Thymus (tissue), 14 donors: ENCODE data around the gene DYNLL1. TPM values are rescaled to one million over a fixed set of nuclear protein-coding genes. Genes with fewer than 3 reads are reported as not detected.
"Not testable (repeated sequence)": the region's sequence is repeated elsewhere in the genome, so short reads cannot be mapped to it uniquely, and the experiment has no call there.

Experiments used
- DNase-seq, 9 donors: peaks; one replicate each; pipeline ENCODE4 v3.0.0-alpha.2; 2013; ENCODE audit warnings: low spot score in 9 of 9, low read depth in 6 of 9, missing footprints in 1 of 9
- H3K27ac ChIP-seq, 2 donors: one replicate each; pipeline ENCODE4 v1.5.1; 2013; ENCODE audit warnings: control low read depth in 1 of 2, low read depth in 1 of 2, low read length in 1 of 2, mild to moderate bottlenecking in 1 of 2, moderate library complexity in 1 of 2
- H3K27me3 ChIP-seq, 2 donors: one replicate each; pipeline ENCODE4 v1.5.1; 2013; ENCODE audit warnings: low read length in 1 of 2; ENCODE audit not compliant: control insufficient read depth in 2 of 2, insufficient read depth in 1 of 2
- H3K36me3 ChIP-seq, 2 donors: one replicate each; pipeline ENCODE4 v1.5.1; 2013; ENCODE audit warnings: low read length in 1 of 2, mild to moderate bottlenecking in 1 of 2, moderate library complexity in 1 of 2; ENCODE audit not compliant: control insufficient read depth in 2 of 2, insufficient read depth in 2 of 2
- H3K4me1 ChIP-seq, 2 donors: one replicate each; pipeline ENCODE4 v1.5.1; 2013; ENCODE audit warnings: low read length in 2 of 2; ENCODE audit not compliant: control insufficient read depth in 2 of 2, insufficient read depth in 2 of 2
- H3K4me3 ChIP-seq, 2 donors: one replicate each; pipeline ENCODE4 v1.5.1; 2013; ENCODE audit warnings: low read length in 2 of 2, control low read depth in 1 of 2, mild to moderate bottlenecking in 1 of 2
- H3K9me3 ChIP-seq, 2 donors: one replicate each; pipeline ENCODE4 v1.5.1; 2013; ENCODE audit warnings: low read length in 1 of 2, mild to moderate bottlenecking in 1 of 2; ENCODE audit not compliant: control insufficient read depth in 2 of 2, insufficient read depth in 1 of 2
- WGBS: extraction: QIAGEN DNeasy Blood & Tissue Kit; methylation state at CpG from one replicate; pipeline ENCODE4 v1.1.7; 2013; 5-methylcytosine and 5-hydroxymethylcytosine counted together
- long read RNA-seq, 10 donors: transcript quantifications; one replicate each; lab custom pipeline, GENCODE V29; 2026
- polyA plus RNA-seq: library from polyadenylated mRNA; stranded (reverse); fragments of 200-250 nt; gene quantifications from one replicate; pipeline ENCODE4 v1.2.3, GENCODE V29; 2013
- total RNA-seq: library from RNA; stranded (reverse); fragments of 120-200 nt; gene quantifications from one replicate; pipeline ENCODE4 v1.2.4, GENCODE V29; 2013
- donor health status: healthy.

DYNLL1 gene
- total RNA-seq: 248 TPM
- polyA plus RNA-seq: 410 TPM
- long read RNA-seq, donor 1, transcript DYNLL1-201 (3 exons, 720 nt): major isoform, 16 of 23 reads
- long read RNA-seq, donor 1, partial matches to known transcripts: 0 of 23 reads
- long read RNA-seq, donor 1, other reads (novel, unspliced or antisense): 0 of 23 reads
- long read RNA-seq, donor 2: 0 reads
- long read RNA-seq, donor 3, transcript DYNLL1-210 (1 exons, 670 nt): minor isoform, 39 of 354 reads
- long read RNA-seq, donor 3, transcript DYNLL1-207 (2 exons, 719 nt): minor isoform, 38 of 354 reads
- long read RNA-seq, donor 3, transcript DYNLL1-202 (3 exons, 697 nt): minor isoform, 28 of 354 reads
- long read RNA-seq, donor 3, transcript DYNLL1-201 (3 exons, 720 nt): major isoform, 239 of 354 reads
- long read RNA-seq, donor 3, partial matches to known transcripts: 0 of 354 reads
- long read RNA-seq, donor 3, other reads (novel, unspliced or antisense): 0 of 354 reads
- long read RNA-seq, donor 4, transcript DYNLL1-201 (3 exons, 720 nt): major isoform, 80 of 121 reads
- long read RNA-seq, donor 4, transcript DYNLL1-207 (2 exons, 719 nt): minor isoform, 10 of 121 reads
- long read RNA-seq, donor 4, transcript DYNLL1-210 (1 exons, 670 nt): minor isoform, 21 of 121 reads
- long read RNA-seq, donor 4, transcript DYNLL1-202 (3 exons, 697 nt): minor isoform, 9 of 121 reads
- long read RNA-seq, donor 4, partial matches to known transcripts: 0 of 121 reads
- long read RNA-seq, donor 4, other reads (novel, unspliced or antisense): 0 of 121 reads
- long read RNA-seq, donor 5, transcript DYNLL1-202 (3 exons, 697 nt): minor isoform, 47 of 463 reads
- long read RNA-seq, donor 5, transcript DYNLL1-210 (1 exons, 670 nt): minor isoform, 54 of 463 reads
- long read RNA-seq, donor 5, transcript DYNLL1-207 (2 exons, 719 nt): minor isoform, 27 of 463 reads
- long read RNA-seq, donor 5, transcript DYNLL1-201 (3 exons, 720 nt): major isoform, 330 of 463 reads
- long read RNA-seq, donor 5, partial matches to known transcripts: 0 of 463 reads
- long read RNA-seq, donor 5, other reads (novel, unspliced or antisense): 0 of 463 reads
- long read RNA-seq, donor 6, transcript DYNLL1-207 (2 exons, 719 nt): minor isoform, 12 of 138 reads
- long read RNA-seq, donor 6, transcript DYNLL1-210 (1 exons, 670 nt): minor isoform, 16 of 138 reads
- long read RNA-seq, donor 6, transcript DYNLL1-201 (3 exons, 720 nt): major isoform, 103 of 138 reads
- long read RNA-seq, donor 6, partial matches to known transcripts: 0 of 138 reads
- long read RNA-seq, donor 6, other reads (novel, unspliced or antisense): 0 of 138 reads
- long read RNA-seq, donor 7, transcript DYNLL1-202 (3 exons, 697 nt): minor isoform, 17 of 216 reads
- long read RNA-seq, donor 7, transcript DYNLL1-207 (2 exons, 719 nt): minor isoform, 25 of 216 reads
- long read RNA-seq, donor 7, transcript DYNLL1-210 (1 exons, 670 nt): minor isoform, 35 of 216 reads
- long read RNA-seq, donor 7, transcript DYNLL1-201 (3 exons, 720 nt): major isoform, 137 of 216 reads
- long read RNA-seq, donor 7, partial matches to known transcripts: 0 of 216 reads
- long read RNA-seq, donor 7, other reads (novel, unspliced or antisense): 0 of 216 reads
- long read RNA-seq, donor 8, transcript DYNLL1-201 (3 exons, 720 nt): major isoform, 86 of 104 reads
- long read RNA-seq, donor 8, transcript DYNLL1-210 (1 exons, 670 nt): minor isoform, 5 of 104 reads
- long read RNA-seq, donor 8, transcript DYNLL1-202 (3 exons, 697 nt): minor isoform, 8 of 104 reads
- long read RNA-seq, donor 8, partial matches to known transcripts: 0 of 104 reads
- long read RNA-seq, donor 8, other reads (novel, unspliced or antisense): 0 of 104 reads
- long read RNA-seq, donor 9, transcript DYNLL1-202 (3 exons, 697 nt): minor isoform, 12 of 158 reads
- long read RNA-seq, donor 9, transcript DYNLL1-207 (2 exons, 719 nt): minor isoform, 14 of 158 reads
- long read RNA-seq, donor 9, transcript DYNLL1-201 (3 exons, 720 nt): major isoform, 115 of 158 reads
- long read RNA-seq, donor 9, transcript DYNLL1-210 (1 exons, 670 nt): minor isoform, 14 of 158 reads
- long read RNA-seq, donor 9, partial matches to known transcripts: 0 of 158 reads
- long read RNA-seq, donor 9, other reads (novel, unspliced or antisense): 0 of 158 reads
- long read RNA-seq, donor 10, transcript DYNLL1-201 (3 exons, 720 nt): major isoform, 100 of 147 reads
- long read RNA-seq, donor 10, transcript DYNLL1-202 (3 exons, 697 nt): minor isoform, 15 of 147 reads
- long read RNA-seq, donor 10, transcript DYNLL1-210 (1 exons, 670 nt): minor isoform, 9 of 147 reads
- long read RNA-seq, donor 10, transcript DYNLL1-207 (2 exons, 719 nt): minor isoform, 17 of 147 reads
- long read RNA-seq, donor 10, partial matches to known transcripts: 0 of 147 reads
- long read RNA-seq, donor 10, other reads (novel, unspliced or antisense): 0 of 147 reads

DNA sequence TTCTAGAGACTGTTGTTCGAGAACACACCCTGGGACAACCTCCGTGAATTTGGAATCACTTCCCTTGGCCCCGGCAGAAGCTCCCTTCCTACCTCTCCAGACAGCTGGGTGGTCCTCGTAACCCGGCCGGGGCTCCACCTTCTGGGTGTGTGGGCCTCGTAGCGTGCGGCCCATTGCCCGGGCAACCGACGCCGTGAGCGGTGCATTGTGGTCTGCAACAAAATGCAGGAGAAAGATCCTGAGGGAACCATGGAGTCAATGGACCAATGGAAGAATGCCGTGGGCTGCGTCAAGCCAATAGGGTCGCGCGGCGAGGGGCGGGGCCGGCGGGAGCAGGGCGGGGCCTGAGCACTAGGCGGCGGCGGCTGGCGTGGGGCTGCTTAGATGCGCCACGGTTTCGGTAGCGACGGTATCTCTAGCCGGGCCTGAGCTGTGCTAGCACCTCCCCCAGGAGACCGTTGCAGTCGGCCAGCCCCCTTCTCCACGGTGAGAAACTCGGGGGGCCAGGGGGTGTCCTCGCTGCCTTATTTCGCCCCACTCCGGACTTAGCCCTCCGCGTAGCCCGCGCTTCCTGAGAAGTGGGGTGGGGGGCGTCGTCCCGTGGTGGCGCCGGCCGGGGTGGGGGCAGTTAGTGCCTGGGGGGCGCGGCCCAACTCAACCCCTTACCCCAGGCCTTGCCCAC lies at the start of gene DYNLL1:
Gene DYNLL1, plus strand, starts transcription at position 383 of the 682 bp plus-strand sequence. CDS start 309 bp downstream, outside the sequence.
- Histone ChIP-seq H3K27me3 (no peaks in the 10 kb centered on the region), H3K4me1 (peaks cover 14 to 23% of the 10 kb centered on the region in 2 donors), H3K27ac (peak within 1 kb of the TSS; percentile 82 to 88), H3K4me3 (peak within 1 kb of the TSS; percentile 73 to 94), H3K9me3 (no peaks in the 10 kb centered on the region), H3K36me3 (peaks cover 7 to 31% of the 10 kb centered on the region in 2 donors)
- WGBS: under 1% methylated on average over 53 of the region's 53 CpGs
- peak; percentile 93 to 99 (median 95) for DNase-seq

DNA sequence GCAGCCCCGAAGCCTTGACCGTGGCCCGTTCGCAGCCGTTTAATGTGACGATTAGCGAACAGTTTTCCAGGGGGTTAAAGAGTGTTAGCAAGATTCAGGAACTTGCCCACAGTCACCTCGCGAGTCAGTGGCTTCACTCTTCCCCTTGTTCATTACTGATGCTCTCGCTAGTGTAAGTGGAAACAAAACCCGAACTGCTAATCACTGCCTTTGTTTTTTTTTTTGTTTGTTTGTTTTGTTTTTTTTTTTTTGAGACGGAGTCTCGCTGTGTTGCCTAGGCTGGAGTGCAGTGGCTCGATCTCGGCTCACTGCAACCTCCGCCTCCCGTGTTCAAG lies 49.1 kb upstream of the DYNLL1 start:
- not testable (repeated sequence) for H3K9me3 ChIP-seq, H3K27me3 ChIP-seq
- peak in 1 of 9 donors; percentile 18 for DNase-seq
- peak overlapping the region; percentile 79 to 90 for H3K27ac ChIP-seq
- H3K36me3 ChIP-seq: peaks cover 21 to 42% of the 10 kb centered on the region in 2 donors
- H3K4me1 ChIP-seq: peaks cover 4 to 22% of the 10 kb centered on the region in 2 donors
- H3K4me3 ChIP-seq: peak overlapping the region; percentile 94 to 96
- 9% methylated on average over 17 of the region's 17 CpGs for WGBS

DNA sequence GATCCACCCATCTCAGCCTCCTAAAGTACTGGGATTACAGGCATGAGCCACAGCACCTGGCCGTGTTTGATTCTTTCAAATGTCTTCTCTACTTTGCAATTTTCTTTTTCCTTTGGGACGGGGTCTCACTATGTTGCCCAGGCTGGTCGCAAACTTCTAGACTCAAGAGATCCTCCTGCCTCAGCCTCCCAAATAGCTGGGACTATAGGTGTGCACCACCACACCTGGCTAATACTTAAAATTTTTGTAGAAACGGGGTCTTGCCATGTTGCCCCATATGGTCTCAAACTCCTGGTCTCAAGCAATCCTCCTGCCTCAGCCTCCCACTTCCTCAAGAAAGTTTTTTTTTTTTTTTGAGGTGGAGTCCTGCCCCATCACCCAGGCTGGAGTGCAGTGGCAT lies 47.9 kb upstream of the DYNLL1 start:
- H3K27ac ChIP-seq: no peak overlapping the region
- no peak overlapping the region for H3K4me3 ChIP-seq
- no peak for DNase-seq
- H3K36me3 ChIP-seq: peaks cover 20 to 42% of the 10 kb centered on the region in 2 donors
- peaks cover 4 to 22% of the 10 kb centered on the region in 2 donors for H3K4me1 ChIP-seq
- peaks cover 0 to 2% of the 10 kb centered on the region in 2 donors for H3K9me3 ChIP-seq
- no peaks in the 10 kb centered on the region for H3K27me3 ChIP-seq
- over 99% methylated on average over 4 of the region's 4 CpGs for WGBS

DNA sequence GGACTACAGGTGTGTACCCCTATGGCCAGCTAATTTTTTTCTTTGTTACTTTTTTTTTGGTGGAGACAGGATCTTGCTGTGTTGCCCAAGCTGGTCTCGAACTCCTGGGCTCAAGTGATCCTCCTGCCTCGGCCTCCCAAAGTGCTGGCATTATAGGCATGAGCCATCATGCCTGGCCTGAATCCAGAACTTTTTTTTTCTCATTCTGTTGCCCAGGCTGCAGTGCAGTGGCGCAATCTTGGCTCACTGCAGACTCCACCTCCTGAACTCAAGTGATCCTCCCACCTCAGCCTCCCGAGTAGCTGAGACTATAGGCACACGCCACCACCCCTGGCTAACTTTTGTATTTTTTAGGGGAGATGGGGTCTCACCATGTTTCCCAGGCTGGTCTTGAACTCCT lies 43.4 kb upstream of the DYNLL1 start:
- not testable (repeated sequence) for H3K27me3 ChIP-seq, H3K4me1 ChIP-seq, H3K9me3 ChIP-seq, H3K4me3 ChIP-seq, DNase-seq, H3K27ac ChIP-seq
- H3K36me3 ChIP-seq: peaks cover 42 to 53% of the 10 kb centered on the region in 2 donors
- WGBS: 97% methylated on average over 5 of the region's 5 CpGs

DNA sequence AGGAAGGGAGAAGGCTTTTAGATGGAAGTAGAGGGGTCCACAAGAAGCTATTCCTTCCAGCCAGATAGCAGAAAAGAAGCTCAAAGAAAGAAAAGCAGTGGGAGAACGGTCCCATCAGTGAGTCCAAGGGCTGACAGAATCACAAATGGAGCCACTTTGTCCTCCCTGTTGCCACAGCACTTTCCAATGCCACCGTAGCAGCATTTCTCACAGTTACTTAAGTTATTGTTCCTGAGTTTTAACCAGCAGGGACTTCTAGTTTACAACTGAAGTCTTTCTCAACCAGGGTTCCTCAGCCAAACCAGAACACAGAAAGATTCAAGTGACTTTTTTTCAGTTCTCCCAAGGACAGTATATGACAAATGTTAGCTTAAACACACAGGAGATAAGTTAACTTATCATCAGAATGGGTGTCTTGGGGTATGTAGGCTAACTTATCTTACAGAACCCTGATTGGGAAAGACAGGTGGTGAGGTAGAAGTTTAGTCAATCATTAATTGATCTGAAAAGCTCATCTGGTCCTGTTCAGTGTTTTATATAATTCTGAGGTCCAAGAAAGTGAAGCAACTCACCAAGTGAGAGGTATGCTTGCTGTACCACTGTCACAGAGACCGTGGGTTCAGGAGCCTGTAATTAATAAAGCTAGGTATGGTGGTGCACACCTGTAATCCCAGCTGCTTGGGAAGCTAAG lies 42.7 kb upstream of the DYNLL1 start:
- WGBS: over 99% methylated on average over 3 of the region's 3 CpGs

DNA sequence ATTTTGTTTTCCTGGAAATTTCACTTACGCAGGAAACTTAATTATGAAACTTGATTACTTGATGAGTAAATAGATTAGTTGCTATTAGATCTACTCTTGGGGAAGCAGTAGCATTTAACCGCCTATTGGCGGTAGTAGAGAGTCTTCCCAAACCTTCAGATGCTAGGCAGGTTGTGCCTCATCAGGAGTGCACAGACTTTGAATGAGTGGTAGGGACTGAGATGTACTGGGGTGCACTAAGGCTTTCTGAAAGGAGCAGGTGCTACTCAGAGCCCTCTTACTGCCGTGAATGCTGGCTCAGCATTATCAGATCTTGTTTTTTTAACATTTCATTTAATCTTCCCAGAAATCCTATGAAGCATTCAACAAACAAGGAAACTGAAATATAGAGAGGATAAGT lies 41.9 kb upstream of the DYNLL1 start:
- 91% methylated on average over 4 of the region's 4 CpGs for WGBS
- H3K9me3 ChIP-seq: no peaks in the 10 kb centered on the region
- no peaks in the 10 kb centered on the region for H3K4me1 ChIP-seq
- H3K4me3 ChIP-seq: no peak overlapping the region
- H3K27me3 ChIP-seq: no peaks in the 10 kb centered on the region
- H3K27ac ChIP-seq: no peak overlapping the region
- peak in 2 of 9 donors; percentile 16 to 38 for DNase-seq
- peaks cover 56 to 66% of the 10 kb centered on the region in 2 donors for H3K36me3 ChIP-seq

More for the DNA sequence above, 42.7 kb upstream of the DYNLL1 start:
- peaks cover 0 to under 1% of the 10 kb centered on the region in 2 donors for H3K4me1 ChIP-seq
- H3K27me3 ChIP-seq: no peaks in the 10 kb centered on the region
- no peak for DNase-seq
- no peaks in the 10 kb centered on the region for H3K9me3 ChIP-seq
- H3K4me3 ChIP-seq: no peak overlapping the region
- peaks cover 49 to 59% of the 10 kb centered on the region in 2 donors for H3K36me3 ChIP-seq
- no peak overlapping the region for H3K27ac ChIP-seq

DNA sequence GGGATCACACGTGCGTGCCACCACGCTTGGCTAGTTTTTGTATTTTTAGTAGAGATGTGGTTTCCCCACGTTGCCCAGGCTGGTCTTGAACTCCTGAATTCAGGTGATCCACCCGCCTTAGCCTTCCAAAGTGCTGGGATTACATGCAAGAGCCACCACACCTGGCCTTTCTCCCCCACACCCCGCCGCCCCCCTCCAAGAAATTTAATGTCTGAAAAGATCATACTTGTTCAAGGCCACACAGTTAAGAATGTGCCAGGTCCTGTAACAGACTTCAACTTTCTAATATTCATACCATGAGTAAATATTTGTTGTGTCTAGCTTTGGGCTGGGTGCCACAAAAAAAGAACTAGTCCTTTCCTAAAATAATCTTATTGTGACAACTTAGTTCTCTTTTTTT lies 40.6 kb upstream of the DYNLL1 start:
- no peak for DNase-seq
- H3K36me3 ChIP-seq: peaks cover 64 to 69% of the 10 kb centered on the region in 2 donors
- WGBS: 97% methylated on average over 7 of the region's 7 CpGs

More for the DNA sequence above, 40.6 kb upstream of the DYNLL1 start:
- Histone ChIP-seq H3K4me1 (no peaks in the 10 kb centered on the region), H3K4me3 (no peak overlapping the region), H3K27ac (no peak overlapping the region), H3K9me3 (no peaks in the 10 kb centered on the region), H3K27me3 (no peaks in the 10 kb centered on the region)
